Type B pancreatic cell (in vitro differentiated cells): ENCODE results near the gene AGA. TPM values are rescaled to one million over a fixed set of nuclear protein-coding genes. Genes with fewer than 3 reads are reported as not detected.

Experiments used
- DNase-seq: peaks from one replicate; pipeline ENCODE4 v3.0.0; 2021; ENCODE audit warnings: mixed read lengths; ENCODE audit not compliant: unreplicated experiment; ENCODE audit errors: extremely low spot score
- H3K27ac Mint-ChIP-seq: 2 replicates; pipeline ENCODE4 v1.8.0; 2021; ENCODE audit warnings: mild to moderate bottlenecking, mixed read lengths
- H3K27me3 Mint-ChIP-seq: 2 replicates; pipeline ENCODE4 v1.8.0; 2021; ENCODE audit warnings: mixed read lengths
- H3K36me3 Mint-ChIP-seq: 2 replicates; pipeline ENCODE4 v1.8.0; 2021; ENCODE audit warnings: mixed read lengths
- H3K4me1 Mint-ChIP-seq: one replicate; pipeline ENCODE4 v1.8.0; 2021; ENCODE audit warnings: mixed read lengths; ENCODE audit not compliant: unreplicated experiment
- H3K4me3 Mint-ChIP-seq: 2 replicates; pipeline ENCODE4 v1.8.0; 2021; ENCODE audit warnings: mild to moderate bottlenecking, mixed read lengths
- H3K9me3 Mint-ChIP-seq: 2 replicates; pipeline ENCODE4 v1.8.0; 2021; ENCODE audit warnings: mixed read lengths
- CTCF ChIP-seq: fragments of 200-600 bp; sonication (generic); conservative IDR thresholded peaks from 2 replicates; pipeline ENCODE4 v1.5.0; 2021; ENCODE audit warnings: antibody characterized with exemption, mild to moderate bottlenecking
- long read RNA-seq: library from polyadenylated mRNA; unstranded; transcript quantifications from one replicate; pipeline ENCODE4 v2.0.0, GENCODE V29; 2020
- total RNA-seq: library from RNA; stranded (reverse); gene quantifications from 2 replicates; pipeline ENCODE4 v1.2.1, GENCODE V29; 2021; ENCODE audit warnings: low replicate concordance

The AGA gene
- 12.8 and 19.5 TPM in 2 replicates for total RNA-seq
- long read RNA-seq, transcript AGA-201 (9 exons, 2,107 nt), result major isoform, 83 of 93 reads
- long read RNA-seq, partial matches to known transcripts, result 1 of 93 reads
- long read RNA-seq, other reads (novel, unspliced or antisense), result 9 of 93 reads

- H3K27me3 Mint-ChIP-seq, result no peaks in the 10 kb centered on the region
- H3K36me3 Mint-ChIP-seq, result peaks cover 5% of the 10 kb centered on the region
- H3K9me3 Mint-ChIP-seq, result no peaks in the 10 kb centered on the region
- no peak for TF ChIP-seq CTCF
- H3K27ac Mint-ChIP-seq, result peak within 1 kb of the TSS; percentile 96
- H3K4me1 Mint-ChIP-seq, result peaks cover 14% of the 10 kb centered on the region
- H3K4me3 Mint-ChIP-seq, result peak within 1 kb of the TSS; percentile 92
- peak; percentile 94 for DNase-seq
These were observed at the start of gene AGA for GRCh38 chr4:177441803-177442622. TSS of gene AGA (minus strand) at chr4:177442437. CDS start at chr4:177442375, 62 bp downstream.

DNA sequence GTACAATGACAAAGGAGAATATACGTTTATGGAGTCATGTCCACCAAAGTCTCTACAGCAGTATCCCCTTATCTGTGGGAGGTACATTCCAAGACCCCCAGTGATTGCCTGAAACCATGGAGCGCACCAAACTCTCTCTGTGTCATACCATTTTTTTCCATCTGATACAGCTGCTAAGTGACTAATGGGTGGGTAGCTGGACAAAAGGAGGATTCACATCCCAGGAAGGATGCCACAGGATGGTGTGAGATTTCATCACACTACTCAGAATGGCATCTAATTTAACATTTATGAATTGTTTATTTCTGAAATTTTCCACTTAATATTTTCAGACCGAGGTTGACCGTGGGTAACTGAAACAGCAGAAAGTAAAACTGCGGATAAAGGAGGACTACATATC, 49.8 kb upstream of the AGA start:
- no peaks in the 10 kb centered on the region for H3K36me3 Mint-ChIP-seq
- H3K4me3 Mint-ChIP-seq, result no peak overlapping the region
- no peak for DNase-seq
- no peak overlapping the region for H3K27ac Mint-ChIP-seq
- no peaks in the 10 kb centered on the region for H3K27me3 Mint-ChIP-seq
- H3K9me3 Mint-ChIP-seq, result no peaks in the 10 kb centered on the region
- no peak for TF ChIP-seq CTCF
- H3K4me1 Mint-ChIP-seq, result no peaks in the 10 kb centered on the region

DNA sequence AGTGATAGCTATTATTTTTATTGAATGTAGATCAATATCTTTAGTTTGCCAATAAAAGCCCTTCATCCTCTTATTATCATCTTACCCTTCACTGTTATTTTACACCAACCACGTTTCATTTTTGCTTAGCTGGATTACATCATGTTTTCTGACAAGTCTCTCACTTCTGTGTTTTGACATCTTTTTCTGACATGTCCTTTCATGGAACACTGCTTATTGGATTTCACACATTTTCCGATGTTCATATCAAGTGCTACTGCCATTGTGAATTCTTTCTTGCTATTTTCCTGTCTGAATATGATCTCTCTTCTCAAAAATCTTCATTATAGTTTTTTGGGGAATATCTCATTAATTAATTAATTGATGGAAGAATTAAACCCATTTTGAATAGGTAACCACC, 48.5 kb upstream of the AGA start:
- Mint-ChIP-seq H3K27ac (no peak overlapping the region), H3K36me3 (no peaks in the 10 kb centered on the region), H3K9me3 (no peaks in the 10 kb centered on the region)

GRCh38 chr4:177489471-177490246, 47.4 kb upstream of the AGA start:
- no peak for DNase-seq
- no peaks in the 10 kb centered on the region for H3K27me3 Mint-ChIP-seq
- H3K4me3 Mint-ChIP-seq, result no peak overlapping the region
- H3K4me1 Mint-ChIP-seq, result no peaks in the 10 kb centered on the region
- H3K27ac Mint-ChIP-seq, result no peak overlapping the region
- no peaks in the 10 kb centered on the region for H3K9me3 Mint-ChIP-seq
- TF ChIP-seq CTCF, result no peak
- H3K36me3 Mint-ChIP-seq, result no peaks in the 10 kb centered on the region

More for the DNA sequence above, 48.5 kb upstream of the AGA start:
- no peak for DNase-seq
- no peak for TF ChIP-seq CTCF
- Mint-ChIP-seq H3K27me3 (no peaks in the 10 kb centered on the region), H3K4me1 (no peaks in the 10 kb centered on the region), H3K4me3 (no peak overlapping the region)

GRCh38 chr4:177487977-177488376, 45.7 kb upstream of the AGA start:
- Mint-ChIP-seq H3K27ac (no peak overlapping the region), H3K4me1 (peaks cover 3% of the 10 kb centered on the region), H3K4me3 (no peak overlapping the region), H3K27me3 (no peaks in the 10 kb centered on the region), H3K9me3 (no peaks in the 10 kb centered on the region), H3K36me3 (no peaks in the 10 kb centered on the region)
- DNase-seq, result no peak
- TF ChIP-seq CTCF, result no peak
